GM12873 (cell line): Measurements from ENCODE around the gene LTB.

Experiments
- CTCF ChIP-seq: IDR thresholded peaks from 2 replicates; pipeline ENCODE4 v1.5.1; 2012; ENCODE audit warnings: low read depth, mild to moderate bottlenecking, moderate library complexity, low read length, control low read depth; ENCODE audit not compliant: insufficient read depth; ENCODE audit errors: missing control alignments

Gene LTB

GRCh38 chr6:31559606-31559957 is 22.6 kb downstream of the LTB start:
- TF ChIP-seq CTCF, result no peak

DNA sequence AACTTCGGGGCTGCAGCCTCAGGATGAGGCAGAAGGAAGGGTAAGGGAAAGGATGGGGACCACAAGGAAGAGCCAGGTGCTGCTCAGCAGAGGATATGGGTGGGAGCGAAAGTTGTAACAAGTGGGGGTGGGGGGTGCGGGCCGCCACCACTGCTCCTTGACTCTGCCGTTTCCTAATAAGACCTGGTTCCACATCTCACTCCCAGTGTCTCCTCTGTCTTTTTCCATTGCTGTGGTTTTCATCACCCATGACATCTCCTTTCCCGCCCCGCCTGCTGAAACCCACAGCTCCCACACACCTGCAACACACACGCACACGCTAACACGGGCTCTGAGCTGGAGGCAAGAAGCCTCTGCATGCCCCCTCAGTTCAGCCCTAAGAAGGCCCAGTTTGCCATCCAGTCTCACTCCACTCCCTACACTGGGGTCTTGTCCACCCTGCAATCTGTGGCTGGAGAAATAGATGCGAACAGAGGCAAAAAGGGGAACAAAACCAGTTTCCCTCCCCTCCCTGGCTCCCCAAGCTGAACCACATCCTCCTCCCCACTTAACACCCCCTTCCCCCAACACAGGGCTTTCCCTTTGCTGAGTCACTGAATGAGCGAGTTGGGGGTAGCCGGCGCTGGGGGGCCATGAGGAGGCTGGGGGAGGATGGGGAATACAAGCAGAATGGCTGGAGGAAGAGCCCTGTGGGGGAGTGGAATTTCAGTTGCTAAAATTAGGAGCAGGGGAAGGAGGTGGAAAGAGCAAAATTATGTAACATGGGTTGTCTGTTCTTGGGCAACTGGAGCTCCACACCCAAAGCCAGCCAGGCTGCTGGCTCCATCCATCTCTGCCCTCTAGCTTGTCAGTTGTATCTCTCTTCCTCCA is 23.4 kb downstream of the LTB start:
- no peak for TF ChIP-seq CTCF

GRCh38 chr6:31558318-31558625 is 24.0 kb downstream of the LTB start:
- no peak for TF ChIP-seq CTCF

GRCh38 chr6:31557443-31558317 is 24.5 kb downstream of the LTB start:
- no peak for TF ChIP-seq CTCF

DNA sequence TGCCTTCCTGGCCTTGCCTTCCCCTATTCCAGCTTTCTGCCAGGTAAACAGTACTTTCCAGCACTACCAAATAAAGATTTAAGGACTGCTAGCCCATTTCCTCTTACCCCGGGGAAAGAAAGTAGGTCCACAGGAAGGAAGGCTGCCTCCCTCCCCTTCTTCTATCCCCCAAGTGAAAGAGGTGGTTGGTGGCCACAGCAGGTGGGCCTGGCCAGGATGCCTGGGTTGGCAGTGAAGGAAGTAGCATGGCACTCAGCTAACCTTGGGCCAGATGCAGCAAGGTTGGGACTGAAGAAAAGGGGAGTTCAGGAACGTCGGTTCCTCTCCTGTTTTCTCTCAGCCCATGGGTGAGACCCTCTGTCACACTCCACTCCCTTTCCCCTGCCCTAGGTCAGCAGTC is 25.9 kb downstream of the LTB start:
- no peak for TF ChIP-seq CTCF

DNA sequence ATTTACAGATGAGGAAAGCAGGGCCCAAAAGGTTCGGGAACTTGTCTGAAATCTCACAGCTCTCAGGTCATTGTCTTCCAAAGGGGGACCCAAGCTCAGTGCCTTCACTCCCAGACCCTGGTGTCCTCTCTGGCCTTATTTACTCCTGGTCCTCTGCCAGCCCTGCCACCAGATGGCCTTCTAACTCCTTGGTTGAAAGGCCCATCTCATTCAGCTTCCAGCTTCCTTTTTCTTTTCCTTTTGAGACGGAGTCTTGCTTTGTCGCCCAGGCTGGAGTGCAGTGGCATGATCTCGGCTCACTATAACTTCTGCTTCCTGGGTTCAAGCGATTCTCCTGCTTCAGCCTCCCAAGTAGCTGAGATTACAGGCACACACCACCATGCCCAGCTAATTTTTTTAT is 30.9 kb downstream of the LTB start:
- TF ChIP-seq CTCF, result peak; percentile 77

GRCh38 chr6:31548544-31548873 is 33.7 kb downstream of the LTB start:
- no peak for TF ChIP-seq CTCF
